GM23338 (cell line): ENCODE results near the gene GRID2. TPM values are rescaled to one million over a fixed set of nuclear protein-coding genes. Genes with fewer than 3 reads are reported as not detected.

Source experiments
- ATAC-seq: fragments of 200-7000 bp; cut with Tn5 transposase; 3 replicates; pipeline ENCODE4 v1.9.1; 2020
- DNase-seq: peaks from one replicate; pipeline ENCODE4 v3.0.0-alpha.2; 2015; ENCODE audit warnings: low spot score
- H2AFZ ChIP-seq: fragments of 200-600 bp; sonication (generic); 2 replicates; pipeline ENCODE4 v1.8.0; 2016; ENCODE audit warnings: antibody characterized with exemption, mild to moderate bottlenecking, moderate library complexity
- H3F3A ChIP-seq: fragments of 200-600 bp; sonication (generic); replicated peaks from 2 replicates; pipeline ENCODE4 v1.8.0; 2017; ENCODE audit warnings: antibody characterized with exemption, mixed run types, low read depth
- H3K27ac ChIP-seq: fragments of 200-600 bp; sonication (generic); 2 replicates; pipeline ENCODE4 v1.6.1; 2016; ENCODE audit warnings: low read depth
- H3K27me3 ChIP-seq: fragments of 200-600 bp; sonication (generic); 2 replicates; pipeline ENCODE4 v1.8.0; 2016; ENCODE audit warnings: mild to moderate bottlenecking, mixed run types, moderate library complexity; ENCODE audit not compliant: insufficient read depth
- H3K36me3 ChIP-seq: fragments of 200-600 bp; sonication (generic); 2 replicates; pipeline ENCODE4 v1.8.0; 2016; ENCODE audit warnings: mild to moderate bottlenecking; ENCODE audit not compliant: insufficient read depth
- H3K4me1 ChIP-seq: fragments of 200-600 bp; sonication (generic); 2 replicates; pipeline ENCODE4 v1.8.0; 2016; ENCODE audit warnings: mild to moderate bottlenecking, moderate library complexity; ENCODE audit not compliant: insufficient read depth
- H3K4me2 ChIP-seq: fragments of 200-600 bp; sonication (generic); 2 replicates; pipeline ENCODE4 v1.7.1; 2017; ENCODE audit warnings: mixed run types
- H3K4me3 ChIP-seq: fragments of 200-600 bp; sonication (generic); 2 replicates; pipeline ENCODE4 v1.6.1; 2016; ENCODE audit warnings: mixed run types
- H3K79me2 ChIP-seq: fragments of 200-600 bp; sonication (generic); replicated peaks from 2 replicates; pipeline ENCODE4 v1.8.0; 2017; ENCODE audit warnings: mild to moderate bottlenecking; ENCODE audit not compliant: insufficient read depth
- H3K9me2 ChIP-seq: fragments of 200-600 bp; sonication (generic); 2 replicates; pipeline ENCODE4 v1.8.0; 2017; ENCODE audit not compliant: insufficient read depth
- H4K20me1 ChIP-seq: fragments of 200-600 bp; sonication (generic); replicated peaks from 2 replicates; pipeline ENCODE4 v1.8.0; 2017; ENCODE audit warnings: mild to moderate bottlenecking; ENCODE audit not compliant: insufficient read depth
- H3K27ac Mint-ChIP-seq: 2 replicates; pipeline ENCODE4 v1.8.0; 2020; ENCODE audit warnings: inconsistent platforms, mild to moderate bottlenecking, moderate library complexity, mixed read lengths
- H3K27me3 Mint-ChIP-seq: 3 replicates; pipeline ENCODE4 v1.8.0; 2022; ENCODE audit warnings: low read depth, mild to moderate bottlenecking, moderate library complexity, mixed read lengths, inconsistent platforms; ENCODE audit not compliant: insufficient read depth, poor library complexity
- H3K36me3 Mint-ChIP-seq: 3 replicates; pipeline ENCODE4 v1.8.0; 2021; ENCODE audit warnings: low read depth, mild to moderate bottlenecking, inconsistent platforms, moderate library complexity, mixed read lengths
- H3K4me1 Mint-ChIP-seq: 3 replicates; pipeline ENCODE4 v1.8.0; 2020; ENCODE audit warnings: mild to moderate bottlenecking, inconsistent platforms, mixed read lengths
- H3K4me3 Mint-ChIP-seq: 3 replicates; pipeline ENCODE4 v1.8.0; 2021; ENCODE audit warnings: moderate library complexity, mild to moderate bottlenecking, inconsistent platforms, mixed read lengths
- H3K9me3 Mint-ChIP-seq: 3 replicates; pipeline ENCODE4 v1.8.0; 2020; ENCODE audit warnings: moderate library complexity, mild to moderate bottlenecking, inconsistent platforms, mixed read lengths
- CREB1 ChIP-seq: fragments of 250-450 bp; sonication (Bioruptor Pico); IDR thresholded peaks from 2 replicates; pipeline ENCODE4 v1.5.0; 2020; ENCODE audit warnings: low read depth, mild to moderate bottlenecking, moderate library complexity
- CTCF ChIP-seq, 2 experiments: fragments of 200-600 bp in 1 of 2; sonication (generic) in 1 of 2; conservative IDR thresholded peaks; 2 replicates each; pipeline versions ENCODE4 v1.5.1 to v1.6.1; 2016 to 2017; ENCODE audit warnings: antibody characterized with exemption in 2 of 2, low read depth in 2 of 2, mild to moderate bottlenecking in 2 of 2, moderate library complexity in 1 of 2
- ETS1 ChIP-seq: IDR thresholded peaks from 2 replicates; pipeline ENCODE4 v1.6.1; 2016; ENCODE audit warnings: antibody characterized with exemption
- EZH2 ChIP-seq: fragments of 200-600 bp; sonication (generic); IDR thresholded peaks from one replicate; pipeline ENCODE4 v1.8.0; 2017; ENCODE audit warnings: antibody characterized with exemption, mild to moderate bottlenecking, low read depth; ENCODE audit not compliant: unreplicated experiment
- EZH2phosphoT487 ChIP-seq: fragments of 200-600 bp; sonication (generic); IDR thresholded peaks from one replicate; pipeline ENCODE4 v1.8.1; 2018; ENCODE audit warnings: antibody characterized with exemption; ENCODE audit not compliant: unreplicated experiment
- JUNB ChIP-seq: IDR thresholded peaks from one replicate; pipeline ENCODE4 v1.6.1; 2016; ENCODE audit warnings: antibody characterized with exemption; ENCODE audit not compliant: unreplicated experiment
- POLR2AphosphoS5 ChIP-seq: IDR thresholded peaks from 2 replicates; pipeline ENCODE4 v1.6.1; 2016; ENCODE audit warnings: antibody characterized with exemption, low read depth
- REST ChIP-seq: IDR thresholded peaks from one replicate; pipeline ENCODE4 v1.6.1; 2018; ENCODE audit warnings: antibody characterized with exemption; ENCODE audit not compliant: unreplicated experiment
- ZNF331 ChIP-seq: fragments of 250-450 bp; sonication (Bioruptor Pico); IDR thresholded peaks from 2 replicates; pipeline ENCODE4 v1.5.0; 2020; ENCODE audit warnings: low read depth, mild to moderate bottlenecking, moderate library complexity
- ZNF462 ChIP-seq: fragments of 250-450 bp; sonication (Bioruptor Pico); IDR thresholded peaks from 2 replicates; pipeline ENCODE4 v1.5.0; 2020; ENCODE audit warnings: mild to moderate bottlenecking, moderate library complexity
- polyA plus RNA-seq: library from polyadenylated mRNA; unstranded; fragments of >200 nt; fragmentation: Nextera tagmentation; extraction: Ambion mirVana; gene quantifications from 2 replicates; pipeline ENCODE4 v1.2.1, GENCODE V29; 2016
- total RNA-seq: library from RNA; depleted of rRNA; stranded (reverse); fragments of >200 nt; shearing (Covaris generic); gene quantifications from 2 replicates; pipeline ENCODE4 v1.2.3, GENCODE V29; 2014

Gene GRID2
- total and polyA plus RNA-seq, 2 experiments from 2014 or later: 19.9 to 65.4 TPM

GRCh38 chr4:93018806-93019205 lies 715.0 kb downstream of the GRID2 start (continued):
- no peak for TF ChIP-seq CTCF (conservative IDR thresholded peaks at IDR 0.05; ENCODE audit: low read depth in 2 of 2)

GRCh38 chr4:93029769-93030168 lies 726.0 kb downstream of the GRID2 start:
- ATAC-seq (no peak), DNase-seq (no peak)
- Mint-ChIP-seq H3K27me3 (no peaks in the 10 kb centered on the region), H3K9me3 (no peaks in the 10 kb centered on the region; the same call in 2 of the 3 replicates), H3K4me1 (peaks cover 9% of the 10 kb centered on the region), H3K27ac (no peak overlapping the region), H3K4me3 (no peak overlapping the region), H3K36me3 (peaks cover 8% of the 10 kb centered on the region)
- Histone ChIP-seq H3K27me3 (no peaks in the 10 kb centered on the region), H3K79me2 (no peaks in the 10 kb centered on the region), H2AFZ (no peak overlapping the region), H3K4me1 (no peaks in the 10 kb centered on the region), H4K20me1 (no peaks in the 10 kb centered on the region; the same call in none of the 2 replicates), H3K36me3 (no peaks in the 10 kb centered on the region), H3K4me3 (no peak overlapping the region), H3K27ac (no peak overlapping the region), H3F3A (no peaks in the 10 kb centered on the region), H3K4me2 (no peak overlapping the region), H3K9me2 (no peaks in the 10 kb centered on the region)
- TF ChIP-seq EZH2phosphoT487 (no peak), ZNF462 (CRISPR knock-in tag) (no peak), CTCF (conservative IDR thresholded peaks at IDR 0.05; ENCODE audit: low read depth in 2 of 2) (no peak), ZNF331 (CRISPR knock-in tag) (no peak), CREB1 (CRISPR knock-in tag) (no peak), ETS1 (no peak), REST (no peak), JUNB (no peak), POLR2AphosphoS5 (no peak), EZH2 (no peak)
